Measurements from ENCODE around the gene HFE. TPM values are rescaled to one million over a fixed set of nuclear protein-coding genes. Genes with fewer than 3 reads are reported as not detected.

The HFE gene
- total RNA-seq, 1 experiment from 2014 or later, result 7.8 TPM

DNA sequence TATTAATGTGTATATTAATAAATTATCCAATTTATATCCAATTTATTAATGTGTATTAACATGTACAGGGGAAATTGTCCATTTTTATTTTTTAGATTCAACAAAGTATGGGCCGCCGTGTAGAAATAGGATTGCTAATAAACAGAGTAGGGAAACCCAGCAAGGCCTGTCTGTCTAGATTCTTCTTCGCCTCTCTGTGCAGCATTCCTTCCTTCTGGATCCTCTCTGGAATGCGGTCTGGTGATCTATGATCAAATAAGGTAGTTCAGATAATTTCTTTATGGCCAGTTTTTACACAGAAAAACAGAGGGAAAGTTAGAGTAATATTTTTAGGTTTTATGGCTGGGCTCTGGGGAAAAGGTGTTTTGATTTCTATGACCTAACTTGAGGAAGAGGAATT, 19.9 kb upstream of the HFE start:
- Histone ChIP-seq H3K36me3 (ENCODE audit: insufficient read depth, low read length, poor library complexity, severe bottlenecking) (no peaks in the 10 kb centered on the region), H3K4me1 (ENCODE audit: insufficient read depth, low read length, poor library complexity, severe bottlenecking) (peaks cover 3% of the 10 kb centered on the region), H3K27ac (ENCODE audit: low read depth, low read length, poor library complexity, severe bottlenecking) (peak overlapping the region; percentile 5), H3K9me3 (ENCODE audit: low read depth, low read length, poor library complexity, severe bottlenecking) (no peaks in the 10 kb centered on the region), H3K4me3 (ENCODE audit: low read depth, low read length, poor library complexity, severe bottlenecking) (no peak overlapping the region), H3K27me3 (replicated peaks; ENCODE audit: insufficient read depth, low read depth, low read length, poor library complexity) (no peaks in the 10 kb centered on the region)
- intact Hi-C loops (cut with micrococcal nuclease; ENCODE audit: unreplicated experiment), result no loop called here
- no TSS peak for BruUV-seq (replicated peaks)
- ChIA-PET CTCF (no interaction called here), POLR2A (ENCODE audit: low non-redundant PET) (no interaction called here)
- TF ChIP-seq EZH2 (IDR thresholded peaks at IDR 0.05; ENCODE audit: borderline replicate concordance, low read depth, low read length, poor library complexity, severe bottlenecking), result no peak
- TF ChIP-seq, protein P1, sequence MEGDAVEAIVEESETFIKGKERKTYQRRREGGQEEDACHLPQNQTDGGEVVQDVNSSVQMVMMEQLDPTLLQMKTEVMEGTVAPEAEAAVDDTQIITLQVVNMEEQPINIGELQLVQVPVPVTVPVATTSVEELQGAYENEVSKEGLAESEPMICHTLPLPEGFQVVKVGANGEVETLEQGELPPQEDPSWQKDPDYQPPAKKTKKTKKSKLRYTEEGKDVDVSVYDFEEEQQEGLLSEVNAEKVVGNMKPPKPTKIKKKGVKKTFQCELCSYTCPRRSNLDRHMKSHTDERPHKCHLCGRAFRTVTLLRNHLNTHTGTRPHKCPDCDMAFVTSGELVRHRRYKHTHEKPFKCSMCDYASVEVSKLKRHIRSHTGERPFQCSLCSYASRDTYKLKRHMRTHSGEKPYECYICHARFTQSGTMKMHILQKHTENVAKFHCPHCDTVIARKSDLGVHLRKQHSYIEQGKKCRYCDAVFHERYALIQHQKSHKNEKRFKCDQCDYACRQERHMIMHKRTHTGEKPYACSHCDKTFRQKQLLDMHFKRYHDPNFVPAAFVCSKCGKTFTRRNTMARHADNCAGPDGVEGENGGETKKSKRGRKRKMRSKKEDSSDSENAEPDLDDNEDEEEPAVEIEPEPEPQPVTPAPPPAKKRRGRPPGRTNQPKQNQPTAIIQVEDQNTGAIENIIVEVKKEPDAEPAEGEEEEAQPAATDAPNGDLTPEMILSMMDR (conservative IDR thresholded peaks at IDR 0.05; ENCODE audit: low read depth, low read length), result no peak
- no peak for DNase-seq (ENCODE audit: low spot score)

DNA sequence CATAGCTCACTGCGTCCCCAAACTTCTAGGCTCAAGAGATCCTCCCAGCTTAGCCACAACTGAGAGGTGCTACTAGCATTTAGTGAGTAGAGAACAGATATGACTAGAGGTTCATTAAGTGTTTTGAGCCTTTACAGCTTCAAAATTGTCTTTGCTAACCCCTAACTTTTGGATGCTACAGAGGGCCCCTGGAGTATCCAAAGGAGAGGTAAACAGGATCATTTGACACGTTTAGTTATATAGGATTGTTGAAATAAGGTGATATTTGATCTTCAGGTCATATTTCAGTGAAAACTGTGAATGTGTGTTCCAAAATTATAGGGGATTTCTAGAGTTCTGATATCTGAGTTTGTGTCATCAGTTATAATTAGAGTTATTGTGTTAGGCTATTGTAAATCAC, 19.2 kb upstream of the HFE start:
- BruUV-seq (replicated peaks), result no TSS peak
- H3K27ac ChIP-seq (ENCODE audit: low read depth, low read length, poor library complexity, severe bottlenecking), result peak overlapping the region; percentile 5
- intact Hi-C loops (cut with micrococcal nuclease; ENCODE audit: unreplicated experiment), result no loop called here
- H3K36me3 ChIP-seq (ENCODE audit: insufficient read depth, low read length, poor library complexity, severe bottlenecking), result no peaks in the 10 kb centered on the region
- no peak for DNase-seq (ENCODE audit: low spot score)
- POLR2A ChIA-PET (ENCODE audit: low non-redundant PET), result no interaction called here
- H3K9me3 ChIP-seq (ENCODE audit: low read depth, low read length, poor library complexity, severe bottlenecking), result no peaks in the 10 kb centered on the region
- no peaks in the 10 kb centered on the region for H3K27me3 ChIP-seq (replicated peaks; ENCODE audit: insufficient read depth, low read depth, low read length, poor library complexity)
- TF ChIP-seq, protein P1 (conservative IDR thresholded peaks at IDR 0.05; ENCODE audit: low read depth, low read length), result no peak
- TF ChIP-seq EZH2 (IDR thresholded peaks at IDR 0.05; ENCODE audit: borderline replicate concordance, low read depth, low read length, poor library complexity, severe bottlenecking), result no peak
- CTCF ChIA-PET, result no interaction called here
- no peak overlapping the region for H3K4me3 ChIP-seq (ENCODE audit: low read depth, low read length, poor library complexity, severe bottlenecking)
- peaks cover 3% of the 10 kb centered on the region for H3K4me1 ChIP-seq (ENCODE audit: insufficient read depth, low read length, poor library complexity, severe bottlenecking)

- POLR2A ChIA-PET (ENCODE audit: low non-redundant PET), result interaction anchor here (0.8 kb wide), 1 partner anchor 162 kb away, joined by 3 read pairs; no protein-coding TSS in a partner anchor
- no peak overlapping the region for H3K27ac ChIP-seq (ENCODE audit: low read depth, low read length, poor library complexity, severe bottlenecking)
- H3K27me3 ChIP-seq (replicated peaks; ENCODE audit: insufficient read depth, low read depth, low read length, poor library complexity), result no peaks in the 10 kb centered on the region
- intact Hi-C loops (cut with micrococcal nuclease; ENCODE audit: unreplicated experiment), result no loop called here
- H3K9me3 ChIP-seq (ENCODE audit: low read depth, low read length, poor library complexity, severe bottlenecking), result no peaks in the 10 kb centered on the region
- H3K4me1 ChIP-seq (ENCODE audit: insufficient read depth, low read length, poor library complexity, severe bottlenecking), result peaks cover 1% of the 10 kb centered on the region
- H3K36me3 ChIP-seq (ENCODE audit: insufficient read depth, low read length, poor library complexity, severe bottlenecking), result no peaks in the 10 kb centered on the region
- TF ChIP-seq, protein P1 (conservative IDR thresholded peaks at IDR 0.05; ENCODE audit: low read depth, low read length), result no peak
- no peak for TF ChIP-seq EZH2 (IDR thresholded peaks at IDR 0.05; ENCODE audit: borderline replicate concordance, low read depth, low read length, poor library complexity, severe bottlenecking)
- CTCF ChIA-PET, result no interaction called here
- H3K4me3 ChIP-seq (ENCODE audit: low read depth, low read length, poor library complexity, severe bottlenecking), result no peak overlapping the region
- peak; percentile 19 for DNase-seq (ENCODE audit: low spot score)
- BruUV-seq (replicated peaks), result no TSS peak
Measured at GRCh38 chr6:26071135-26071534, 16.1 kb upstream of the HFE start.

Measured in A673 (cell line).